D721Med (cell line): Measurements from ENCODE around the gene PRSS53.
"Not testable (repeated sequence)": the region's sequence is repeated elsewhere in the genome, so short reads cannot be mapped to it uniquely, and the experiment has no call there.

Source experiments
- DNase-seq: peaks from one replicate; pipeline ENCODE4 v3.0.0; 2011; ENCODE audit warnings: low spot score; ENCODE audit not compliant: insufficient read length
- FAIRE-seq: peaks from 2 replicates; lab custom pipeline; 2011; peaks lifted over from hg19 to GRCh38; lab: Jason Lieb, UNC
- CTCF ChIP-seq: IDR thresholded peaks from 2 replicates; pipeline ENCODE4 v1.5.1; 2012; ENCODE audit warnings: mild to moderate bottlenecking, control low read depth; ENCODE audit not compliant: insufficient read depth; ENCODE audit errors: missing control alignments

Gene PRSS53

GRCh38 chr16:31108794-31109558 lies 20.2 kb upstream of the PRSS53 start:
- TF ChIP-seq CTCF, result no peak
- DNase-seq (no peak), FAIRE-seq (no peak)

GRCh38 chr16:31108035-31108793 lies 19.5 kb upstream of the PRSS53 start, which contains the start of gene BCKDK:
Gene BCKDK (plus strand): TSS chr16:31108386. CDS start chr16:31109224, 838 bp downstream.
- TF ChIP-seq CTCF, result no peak
- FAIRE-seq (no peak), DNase-seq (peak; percentile 88)

- DNase-seq, result no peak
- no peak for FAIRE-seq
- TF ChIP-seq CTCF, result no peak
Measured at GRCh38 chr16:31107465-31107867, 18.7 kb upstream of the PRSS53 start.

- FAIRE-seq, result no peak
- DNase-seq, result no peak
- no peak for TF ChIP-seq CTCF
Measured at GRCh38 chr16:31106509-31107464, 18.0 kb upstream of the PRSS53 start.

GRCh38 chr16:31105677-31106213 lies 17.0 kb upstream of the PRSS53 start:
- TF ChIP-seq CTCF, result peak; percentile 42
- DNase-seq (no peak), FAIRE-seq (no peak)

GRCh38 chr16:31100876-31101641 lies 12.3 kb upstream of the PRSS53 start:
- DNase-seq, FAIRE-seq: not testable (repeated sequence)
